ENCODE data around the gene ASS1.

The ASS1 gene

GRCh38 chr9:130437011-130437789, 7.6 kb upstream of the ASS1 start:
- no peak for DNase-seq

GRCh38 chr9:130438382-130438981, 6.3 kb upstream of the ASS1 start:
- no peak for DNase-seq

GRCh38 chr9:130441031-130441430, 3.7 kb upstream of the ASS1 start:
- no peak for DNase-seq

- DNase-seq = no peak
Observed at GRCh38 chr9:130442746-130443455, 1.9 kb upstream of the ASS1 start.

GRCh38 chr9:130443456-130443801, 1.3 kb upstream of the ASS1 start:
- no peak for DNase-seq

- no peak for DNase-seq
Observed at GRCh38 chr9:130443840-130444492, 795 bp upstream of the ASS1 start.

- no peak for DNase-seq
Observed at GRCh38 chr9:130445268-130445983, 665 bp downstream of the ASS1 start.

GRCh38 chr9:130446101-130446861, 1.5 kb downstream of the ASS1 start:
- no peak for DNase-seq

- no peak for DNase-seq
Observed at GRCh38 chr9:130447193-130447816, 2.5 kb downstream of the ASS1 start.

GRCh38 chr9:130448035-130448624, 3.4 kb downstream of the ASS1 start:
- no peak for DNase-seq

GRCh38 chr9:130448771-130449603, 4.2 kb downstream of the ASS1 start:
- no peak for DNase-seq

- DNase-seq = no peak
Observed at GRCh38 chr9:130450344-130451003, 5.7 kb downstream of the ASS1 start.

- no peak for DNase-seq
Observed at GRCh38 chr9:130451004-130451390, 6.2 kb downstream of the ASS1 start.

GRCh38 chr9:130451509-130452388, 7.0 kb downstream of the ASS1 start:
- DNase-seq = no peak

- DNase-seq = no peak
Observed at GRCh38 chr9:130452835-130453234, 8.1 kb downstream of the ASS1 start.

GRCh38 chr9:130453487-130453886, 8.7 kb downstream of the ASS1 start:
- DNase-seq = no peak

- DNase-seq = no peak
Observed at GRCh38 chr9:130454096-130454811, 9.5 kb downstream of the ASS1 start.

- no peak for DNase-seq
Observed at GRCh38 chr9:130454812-130455325, 10.1 kb downstream of the ASS1 start.

Data from activated gamma-delta T cell treated with Interleukin-2 at 50 U/mL for 16 hours (primary cell).